ENCODE results near the gene LGR6.
"Not testable (repeated sequence)": the region's sequence is repeated elsewhere in the genome, so short reads cannot be mapped to it uniquely, and the experiment has no call there.

Gene LGR6, protein sequence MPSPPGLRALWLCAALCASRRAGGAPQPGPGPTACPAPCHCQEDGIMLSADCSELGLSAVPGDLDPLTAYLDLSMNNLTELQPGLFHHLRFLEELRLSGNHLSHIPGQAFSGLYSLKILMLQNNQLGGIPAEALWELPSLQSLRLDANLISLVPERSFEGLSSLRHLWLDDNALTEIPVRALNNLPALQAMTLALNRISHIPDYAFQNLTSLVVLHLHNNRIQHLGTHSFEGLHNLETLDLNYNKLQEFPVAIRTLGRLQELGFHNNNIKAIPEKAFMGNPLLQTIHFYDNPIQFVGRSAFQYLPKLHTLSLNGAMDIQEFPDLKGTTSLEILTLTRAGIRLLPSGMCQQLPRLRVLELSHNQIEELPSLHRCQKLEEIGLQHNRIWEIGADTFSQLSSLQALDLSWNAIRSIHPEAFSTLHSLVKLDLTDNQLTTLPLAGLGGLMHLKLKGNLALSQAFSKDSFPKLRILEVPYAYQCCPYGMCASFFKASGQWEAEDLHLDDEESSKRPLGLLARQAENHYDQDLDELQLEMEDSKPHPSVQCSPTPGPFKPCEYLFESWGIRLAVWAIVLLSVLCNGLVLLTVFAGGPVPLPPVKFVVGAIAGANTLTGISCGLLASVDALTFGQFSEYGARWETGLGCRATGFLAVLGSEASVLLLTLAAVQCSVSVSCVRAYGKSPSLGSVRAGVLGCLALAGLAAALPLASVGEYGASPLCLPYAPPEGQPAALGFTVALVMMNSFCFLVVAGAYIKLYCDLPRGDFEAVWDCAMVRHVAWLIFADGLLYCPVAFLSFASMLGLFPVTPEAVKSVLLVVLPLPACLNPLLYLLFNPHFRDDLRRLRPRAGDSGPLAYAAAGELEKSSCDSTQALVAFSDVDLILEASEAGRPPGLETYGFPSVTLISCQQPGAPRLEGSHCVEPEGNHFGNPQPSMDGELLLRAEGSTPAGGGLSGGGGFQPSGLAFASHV

DNA sequence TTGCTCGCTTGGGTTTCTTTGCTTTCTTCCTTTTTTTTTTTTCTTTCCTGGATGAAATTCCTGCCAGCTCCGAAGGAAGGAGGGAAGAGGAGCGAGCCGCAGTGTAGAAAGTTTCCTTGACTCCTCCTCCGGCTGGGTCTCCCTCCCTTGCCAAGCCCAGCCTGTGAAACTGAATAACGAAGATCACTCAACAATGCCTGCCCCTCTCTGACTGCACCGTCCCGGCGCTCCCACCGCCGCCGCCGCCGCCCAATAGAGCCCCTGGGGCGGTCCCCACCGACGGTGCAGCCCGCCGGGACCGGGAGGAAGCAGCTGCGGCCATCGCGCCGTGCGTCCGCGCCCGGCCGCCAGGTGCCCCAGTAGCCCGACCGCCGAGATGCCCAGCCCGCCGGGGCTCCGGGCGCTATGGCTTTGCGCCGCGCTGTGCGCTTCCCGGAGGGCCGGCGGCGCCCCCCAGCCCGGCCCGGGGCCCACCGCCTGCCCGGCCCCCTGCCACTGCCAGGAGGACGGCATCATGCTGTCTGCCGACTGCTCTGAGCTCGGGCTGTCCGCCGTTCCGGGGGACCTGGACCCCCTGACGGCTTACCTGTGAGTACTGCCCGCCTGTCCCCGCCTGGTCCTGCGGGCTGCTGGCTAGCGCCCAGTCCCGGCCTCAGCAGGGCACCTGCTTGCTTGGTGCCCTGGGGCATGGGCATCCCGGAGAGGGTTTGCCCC lies at the start of gene LGR6:
TSS of gene LGR6 (plus strand) at position 186 of the 714 bp plus-strand sequence. CDS start at position 377, 191 bp downstream.
- DNase-seq: no peak

DNA sequence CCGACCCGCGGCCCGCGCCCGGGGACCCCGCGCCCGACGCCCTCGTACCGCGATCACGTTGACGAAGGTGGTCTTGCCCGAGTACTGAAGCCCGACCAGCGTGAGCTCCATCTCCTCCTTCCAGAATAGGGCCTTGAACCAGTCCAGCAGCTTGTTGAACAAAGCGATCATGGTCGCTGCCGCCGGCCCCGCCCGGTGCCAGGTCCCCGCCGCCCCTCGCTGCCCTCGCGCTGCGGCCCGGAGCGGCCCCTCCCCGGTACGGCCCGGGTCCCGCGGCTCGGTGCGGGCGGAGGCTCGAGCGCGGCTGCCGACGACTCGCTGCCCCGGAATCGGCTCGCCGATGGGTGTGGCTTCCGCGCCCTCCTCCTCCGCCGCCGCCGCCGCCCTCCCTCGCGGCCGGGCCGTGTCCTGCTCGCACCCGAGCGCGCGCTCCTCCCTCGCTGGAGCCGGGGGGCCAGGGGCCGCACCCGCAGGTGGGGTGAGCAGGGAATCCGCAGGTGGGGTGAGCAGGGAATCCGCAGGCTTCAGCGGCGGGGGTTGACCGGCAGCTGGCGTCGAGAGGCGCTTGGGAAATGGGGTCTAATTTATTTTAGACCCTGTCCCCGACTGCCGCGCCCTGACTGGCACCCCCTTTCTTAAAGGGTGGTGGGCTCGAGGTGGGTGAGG lies 49.1 kb upstream of the LGR6 start, which contains the start of gene ARL8A:
TSS of gene ARL8A (minus strand) at position 336 of the 666 bp plus-strand sequence. CDS start at position 171, 165 bp downstream.
- peak; percentile 29 for DNase-seq

DNA sequence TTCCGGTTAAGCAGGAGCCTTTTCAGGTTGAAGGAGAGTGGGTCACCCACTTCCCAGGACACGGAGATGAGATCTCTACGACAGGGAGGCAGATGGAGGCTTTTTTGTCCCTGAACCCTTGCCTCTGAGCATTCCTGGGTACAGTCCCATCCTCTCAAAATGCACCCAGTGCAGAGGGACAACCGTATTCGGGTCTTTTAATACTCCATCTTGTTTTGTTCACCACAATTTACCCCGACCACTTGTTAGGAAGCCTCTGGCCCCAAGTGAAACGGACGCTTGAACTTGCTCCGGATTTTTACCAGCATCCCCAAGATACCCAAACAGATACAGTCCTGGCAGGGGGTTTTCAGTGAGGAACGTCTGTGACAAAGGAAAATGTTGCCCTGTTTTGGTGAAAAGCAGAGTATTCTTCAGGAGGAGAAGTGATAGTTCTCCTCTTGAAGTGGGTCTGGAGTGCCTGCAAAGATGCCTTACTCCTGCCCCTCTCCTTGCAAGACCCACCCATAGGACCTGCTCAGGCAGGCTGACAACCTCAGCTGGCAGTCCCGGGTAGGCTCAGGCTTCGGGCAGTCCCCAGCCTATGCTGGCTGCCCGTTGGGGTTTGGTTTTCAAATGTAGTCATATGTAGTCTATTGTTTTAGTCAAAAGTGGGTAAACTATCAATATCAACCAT lies 48.4 kb upstream of the LGR6 start:
- no peak for DNase-seq

GRCh38 chr1:202145744-202146140 lies 47.9 kb upstream of the LGR6 start:
- not testable (repeated sequence) for DNase-seq

DNA sequence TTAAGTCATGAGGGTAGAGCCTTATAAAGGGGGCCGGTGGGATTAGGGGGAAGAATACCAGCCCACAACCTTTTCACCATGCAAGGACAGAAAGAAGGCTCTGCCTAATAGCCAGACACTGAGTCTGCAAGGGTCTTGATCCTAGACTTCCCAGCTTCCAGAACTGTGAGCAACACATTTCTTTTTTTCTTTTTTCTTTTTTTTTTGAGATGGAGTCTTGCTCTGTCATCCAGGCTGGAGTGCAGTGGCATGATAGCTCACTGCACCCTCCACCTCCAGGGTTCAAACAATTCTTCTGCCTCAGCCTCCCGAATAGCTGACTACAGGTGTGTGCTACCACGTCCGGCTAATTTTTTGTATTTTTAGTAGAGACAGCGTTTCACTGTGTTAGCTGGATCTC lies 47.3 kb upstream of the LGR6 start:
- DNase-seq: no peak

GRCh38 chr1:202146993-202147392 lies 46.6 kb upstream of the LGR6 start:
- no peak for DNase-seq

- DNase-seq: no peak
These were observed 45.2 kb upstream of the LGR6 start for GRCh38 chr1:202148391-202148790.

DNA sequence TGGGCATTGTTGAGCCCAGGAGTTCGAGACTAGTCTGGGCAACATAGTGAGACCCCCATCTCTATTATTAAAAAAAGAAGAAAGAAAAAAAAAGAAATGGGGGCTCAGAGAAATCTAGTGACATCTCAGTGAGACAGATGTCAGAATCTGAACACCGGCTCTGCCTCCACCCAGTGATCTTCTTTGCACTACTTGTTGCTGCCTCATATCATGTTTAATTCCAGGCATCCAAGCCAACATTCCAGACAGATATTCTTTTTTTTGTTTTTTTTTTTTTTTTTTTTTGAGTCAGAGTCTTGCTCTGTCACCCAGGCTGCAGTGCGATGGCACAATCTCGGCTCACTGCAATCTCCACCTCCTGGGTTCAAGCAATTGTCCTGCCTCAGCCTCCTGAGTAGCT lies 44.0 kb upstream of the LGR6 start:
- no peak for DNase-seq

DNA sequence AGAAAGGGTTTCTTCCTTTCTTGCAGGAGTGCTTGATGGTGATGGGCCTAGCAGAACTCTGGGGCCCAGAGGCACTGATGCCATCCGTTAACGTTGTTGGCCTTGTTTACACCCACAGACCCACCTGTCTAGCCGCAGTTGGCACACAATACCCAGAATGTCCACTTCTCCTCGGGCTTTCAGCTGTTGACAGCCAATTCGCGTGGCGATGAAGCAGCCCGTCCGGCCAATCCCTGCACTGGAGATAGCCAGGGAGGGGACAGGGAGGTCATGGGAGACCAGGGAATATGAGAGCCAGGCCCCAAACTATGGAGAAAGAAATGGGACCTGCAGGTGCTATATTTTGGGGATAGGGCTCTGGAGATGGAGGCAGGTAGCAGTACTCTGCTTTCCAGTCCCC lies 43.4 kb upstream of the LGR6 start:
- no peak for DNase-seq

DNA sequence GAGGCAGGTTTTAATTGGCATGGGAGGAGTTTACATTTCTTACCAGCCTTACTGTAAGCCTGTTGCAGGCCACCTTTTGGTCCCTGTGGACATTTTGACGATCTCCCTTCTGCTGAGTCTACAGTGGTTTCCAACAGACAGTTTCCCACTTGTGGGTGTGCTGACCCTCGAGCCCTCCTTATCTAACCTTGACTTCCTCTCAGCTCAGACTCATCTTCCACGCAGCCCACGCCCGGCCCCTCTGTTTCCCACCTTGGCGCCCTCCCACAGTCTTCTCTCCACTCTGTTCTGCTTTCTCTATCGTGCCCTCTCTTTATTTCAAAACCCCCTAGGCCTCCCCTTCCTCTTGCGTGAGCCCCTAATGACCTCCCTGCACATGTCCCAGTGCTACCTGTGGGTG lies 43.0 kb upstream of the LGR6 start:
- DNase-seq: no peak

DNA sequence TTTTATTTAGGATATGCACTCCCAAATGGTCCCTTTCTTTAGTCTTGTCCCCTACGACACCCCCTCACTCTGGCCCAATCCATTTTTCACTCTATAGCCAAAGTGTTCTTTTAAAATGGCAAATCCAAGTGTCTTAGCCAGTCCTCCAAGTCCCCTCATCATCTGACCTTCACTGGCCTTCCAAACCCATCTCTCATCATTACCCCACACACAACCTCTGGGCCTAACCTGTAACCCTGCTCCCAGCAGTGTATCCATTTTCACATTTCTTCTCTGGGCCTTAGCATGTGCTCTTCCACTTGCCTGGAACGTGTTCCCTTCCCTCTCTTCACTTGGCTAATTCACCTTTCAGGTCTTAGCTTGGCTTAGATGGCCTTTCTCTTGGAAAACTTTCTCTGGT lies 42.6 kb upstream of the LGR6 start:
- no peak for DNase-seq

GRCh38 chr1:202152399-202152798 lies 41.2 kb upstream of the LGR6 start:
- DNase-seq: no peak

DNA sequence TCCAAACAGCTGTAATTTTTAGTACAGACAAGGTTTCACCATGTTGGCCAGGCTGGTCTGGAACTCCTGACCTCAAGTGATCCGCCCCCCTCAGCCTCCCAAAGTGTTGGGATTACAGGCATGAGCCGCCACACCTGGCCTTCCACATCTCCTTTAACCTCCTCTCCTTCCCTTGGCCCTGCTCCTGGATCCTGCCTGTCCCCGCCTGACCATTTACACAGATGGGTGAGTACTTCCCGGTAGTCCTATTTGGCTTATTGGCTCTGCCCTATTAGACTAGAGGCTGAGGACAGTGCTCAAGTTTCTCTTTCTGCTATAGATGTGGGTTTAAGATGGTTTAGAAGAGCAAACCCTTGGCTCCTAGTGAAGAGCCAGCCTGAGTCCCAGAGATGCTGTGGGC lies 40.3 kb upstream of the LGR6 start:
- no peak for DNase-seq

DNA sequence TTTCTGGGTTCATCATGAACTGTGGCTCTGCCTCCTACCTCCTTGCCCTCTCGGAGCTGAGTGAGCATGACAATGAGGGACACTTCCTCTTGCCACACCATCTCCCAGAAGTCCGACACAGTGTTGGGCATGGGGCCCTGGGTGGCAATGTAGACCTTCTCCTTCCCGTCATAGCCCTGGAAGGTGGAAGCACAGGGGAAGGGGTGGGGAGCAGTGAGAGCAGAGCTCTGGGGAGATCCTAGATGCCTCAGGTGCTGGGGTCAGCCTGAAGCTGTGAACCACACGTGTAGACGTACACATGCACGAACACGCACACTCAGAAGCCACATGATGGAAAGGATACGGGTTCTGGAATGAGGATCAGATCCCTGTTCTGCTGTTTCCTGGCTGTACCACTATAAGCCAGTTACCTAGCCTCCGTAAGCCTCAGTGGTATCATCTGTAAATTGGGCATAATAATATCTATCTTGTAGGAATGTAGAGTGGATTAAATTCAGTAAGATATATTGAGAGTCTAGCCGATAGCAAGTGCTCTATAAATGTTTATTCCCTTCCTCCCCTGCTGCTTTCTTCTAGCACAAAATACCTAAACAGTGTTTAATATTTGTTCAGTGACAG lies 39.3 kb upstream of the LGR6 start:
- DNase-seq: no peak

- no peak for DNase-seq
These were observed 38.7 kb upstream of the LGR6 start for GRCh38 chr1:202154766-202155477.

- DNase-seq: no peak
These were observed 38.0 kb upstream of the LGR6 start for GRCh38 chr1:202155478-202156021.

DNA sequence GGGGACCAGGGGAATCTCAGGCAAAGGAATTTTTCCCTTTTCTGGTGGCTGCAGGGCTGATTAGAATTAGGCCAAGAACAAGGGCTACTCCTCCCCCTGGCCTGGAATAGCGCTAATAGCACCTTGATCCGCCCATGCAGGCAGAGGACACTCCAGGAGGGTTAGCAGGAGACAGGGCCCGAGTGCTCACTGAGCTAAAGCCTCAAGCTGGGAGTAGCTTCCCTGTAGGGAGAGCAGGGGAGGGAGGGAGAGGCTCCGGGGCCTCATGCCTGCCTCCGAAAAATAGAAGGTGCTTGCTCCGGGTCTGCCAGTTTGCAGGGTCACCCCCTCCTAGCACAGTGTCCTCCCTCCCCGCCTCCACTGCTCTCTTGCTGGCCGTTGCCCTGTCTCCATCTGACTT lies 37.0 kb upstream of the LGR6 start:
- DNase-seq: no peak

GRCh38 chr1:202157945-202158344 lies 35.7 kb upstream of the LGR6 start:
- no peak for DNase-seq

DNA sequence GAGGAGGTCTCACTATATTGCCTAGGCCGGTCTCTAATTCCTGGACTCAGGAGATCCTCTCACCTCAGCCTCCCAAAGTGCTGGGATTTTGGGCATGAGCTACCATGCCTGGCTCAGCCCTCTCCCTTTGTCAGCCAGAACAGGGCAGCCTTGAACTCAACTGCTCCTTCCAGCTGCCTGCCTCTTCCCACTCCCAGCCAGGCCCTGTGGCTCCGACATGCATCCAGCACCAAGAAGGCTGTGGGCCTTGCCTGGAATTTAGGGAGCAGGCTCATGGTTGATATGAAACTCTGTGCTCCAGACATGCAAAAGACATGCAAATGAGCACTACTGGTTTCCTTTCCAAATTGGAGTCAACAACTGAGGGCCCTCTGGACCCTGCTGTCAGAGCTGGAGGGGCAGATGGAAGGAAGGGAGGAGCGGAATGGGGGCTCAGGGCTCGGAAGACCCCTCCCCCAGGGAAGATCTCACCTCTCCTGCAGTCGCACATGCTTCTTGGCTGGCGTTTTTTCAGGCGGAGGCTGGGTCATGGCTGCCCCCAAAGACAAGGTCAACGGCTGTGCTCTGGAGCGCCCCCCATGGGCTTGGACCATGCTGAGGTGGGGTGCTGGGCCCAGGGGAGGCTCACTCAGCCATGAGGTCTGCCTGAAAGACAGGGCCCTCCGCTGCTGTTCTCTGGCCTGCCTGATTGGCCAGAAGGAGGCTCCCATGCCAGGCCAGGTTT lies 34.6 kb upstream of the LGR6 start:
- DNase-seq: no peak

Measured in NCI-H2227 treated with DMSO at 0.1 percent for 48 hours (cell line).